ENCODE measurements around the gene REM2.

DNA sequence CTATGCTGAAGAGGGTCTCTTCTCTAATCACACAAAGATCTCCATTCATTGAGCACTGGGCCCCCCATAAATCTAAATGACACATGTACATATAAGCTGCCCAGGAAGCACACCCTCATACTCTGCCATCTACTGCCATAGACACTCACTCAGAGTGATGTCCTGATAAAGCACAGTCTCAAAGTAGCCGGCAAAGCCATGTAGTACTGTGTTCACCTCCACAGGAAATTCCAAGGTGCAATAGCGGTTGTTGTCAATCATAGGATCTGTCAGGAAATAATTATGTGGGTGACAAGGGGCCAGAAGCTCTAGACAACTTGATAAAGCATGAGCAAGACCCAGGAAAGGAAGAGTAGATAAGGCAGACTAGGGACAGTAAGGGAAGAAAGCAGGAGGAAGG, 39.3 kb downstream of the REM2 start:
- TF ChIP-seq POLR2A (IDR thresholded peaks at IDR 0.05; ENCODE audit: extremely low read depth, insufficient read length) = no peak
- TF ChIP-seq, protein P1, sequence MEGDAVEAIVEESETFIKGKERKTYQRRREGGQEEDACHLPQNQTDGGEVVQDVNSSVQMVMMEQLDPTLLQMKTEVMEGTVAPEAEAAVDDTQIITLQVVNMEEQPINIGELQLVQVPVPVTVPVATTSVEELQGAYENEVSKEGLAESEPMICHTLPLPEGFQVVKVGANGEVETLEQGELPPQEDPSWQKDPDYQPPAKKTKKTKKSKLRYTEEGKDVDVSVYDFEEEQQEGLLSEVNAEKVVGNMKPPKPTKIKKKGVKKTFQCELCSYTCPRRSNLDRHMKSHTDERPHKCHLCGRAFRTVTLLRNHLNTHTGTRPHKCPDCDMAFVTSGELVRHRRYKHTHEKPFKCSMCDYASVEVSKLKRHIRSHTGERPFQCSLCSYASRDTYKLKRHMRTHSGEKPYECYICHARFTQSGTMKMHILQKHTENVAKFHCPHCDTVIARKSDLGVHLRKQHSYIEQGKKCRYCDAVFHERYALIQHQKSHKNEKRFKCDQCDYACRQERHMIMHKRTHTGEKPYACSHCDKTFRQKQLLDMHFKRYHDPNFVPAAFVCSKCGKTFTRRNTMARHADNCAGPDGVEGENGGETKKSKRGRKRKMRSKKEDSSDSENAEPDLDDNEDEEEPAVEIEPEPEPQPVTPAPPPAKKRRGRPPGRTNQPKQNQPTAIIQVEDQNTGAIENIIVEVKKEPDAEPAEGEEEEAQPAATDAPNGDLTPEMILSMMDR (IDR thresholded peaks at IDR 0.05; ENCODE audit: low read depth, low read length) = no peak

All from NB4 (cell line).